Ascending aorta (tissue), 2 donors: ENCODE results near the gene NRXN3. TPM values are rescaled to one million over a fixed set of nuclear protein-coding genes. Genes with fewer than 3 reads are reported as not detected.
"Not testable (repeated sequence)": the region's sequence is repeated elsewhere in the genome, so short reads cannot be mapped to it uniquely, and the experiment has no call there.

Experiments used
- DNase-seq, 2 donors: peaks; one replicate each; pipeline ENCODE4 v3.0.0-alpha.2; 2019; ENCODE audit warnings: low spot score in 2 of 2
- H3K27ac ChIP-seq, 2 donors: fragments of 200-600 bp; sonication (generic); one replicate each; pipeline ENCODE4 v1.5.1; 2016 to 2017; ENCODE audit warnings: mild to moderate bottlenecking in 1 of 2
- H3K27me3 ChIP-seq: fragments of 200-600 bp; sonication (generic); one replicate; pipeline ENCODE4 v1.5.1; 2017
- H3K36me3 ChIP-seq, 2 donors: fragments of 200-600 bp; sonication (generic); one replicate each; pipeline ENCODE4 v1.5.1; 2016
- H3K4me1 ChIP-seq, 2 donors: fragments of 200-600 bp; sonication (generic); one replicate each; pipeline ENCODE4 v1.5.1; 2016 to 2017; ENCODE audit warnings: mild to moderate bottlenecking in 1 of 2
- H3K4me3 ChIP-seq, 2 donors: fragments of 200-600 bp; sonication (generic); one replicate each; pipeline ENCODE4 v1.5.1; 2016 to 2017; ENCODE audit warnings: mild to moderate bottlenecking in 1 of 2
- H3K9me3 ChIP-seq, 2 donors: fragments of 200-600 bp; sonication (generic); one replicate each; pipeline ENCODE4 v1.5.1; 2016
- intact Hi-C: fragments of 100-400 bp; cut with DNase I; formaldehyde crosslinking; loops from one replicate; pipeline ENCODE4 v1.15.1; 2023
- total RNA-seq: library from RNA; depleted of rRNA; stranded (reverse); fragments of >200 nt; gene quantifications from one replicate; pipeline ENCODE4 v1.1.0, GENCODE V29; 2016
- TF ChIP-seq, protein P1 (sequence below), 3 experiments: fragments of 200-600 bp in 2 of 3; fragments of 450-650 bp in 1 of 3; sonication (generic) in 2 of 3; IDR thresholded peaks; one replicate each; pipeline ENCODE4 v1.5.1; 2016 to 2019; ENCODE audit warnings: antibody characterized with exemption in 3 of 3, mild to moderate bottlenecking in 1 of 3, moderate library complexity in 1 of 3

NRXN3 gene
- total RNA-seq, 1 donor from 2014 or later: 21.0 TPM

DNA sequence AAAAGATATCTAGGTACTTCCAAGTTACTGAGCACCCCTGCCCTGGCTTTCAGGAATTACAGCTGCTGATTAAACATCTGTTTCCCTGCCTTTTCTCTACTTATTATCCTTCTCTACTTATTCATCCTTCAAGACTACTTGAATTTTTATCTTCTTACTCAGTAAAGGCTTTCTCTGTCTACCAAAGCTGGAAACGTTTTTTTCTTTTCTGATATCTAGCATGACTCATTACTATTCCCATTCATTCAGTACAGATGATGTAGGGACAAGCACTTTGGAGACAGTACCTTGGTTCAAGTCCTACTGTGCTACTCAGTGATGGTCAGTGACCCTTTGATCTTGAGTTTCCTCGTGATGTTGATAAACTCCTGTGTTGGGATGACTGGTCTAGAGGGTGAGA lies 848.7 kb downstream of the NRXN3 start:
- Histone ChIP-seq H3K4me1 (no peaks in the 10 kb centered on the region), H3K4me3 (no peak overlapping the region), H3K9me3 (no peaks in the 10 kb centered on the region), H3K36me3 (no peaks in the 10 kb centered on the region), H3K27me3 (no peaks in the 10 kb centered on the region), H3K27ac (no peak overlapping the region)
- DNase-seq: no peak
- intact Hi-C loops: no loop called here
- TF ChIP-seq, protein P1, sequence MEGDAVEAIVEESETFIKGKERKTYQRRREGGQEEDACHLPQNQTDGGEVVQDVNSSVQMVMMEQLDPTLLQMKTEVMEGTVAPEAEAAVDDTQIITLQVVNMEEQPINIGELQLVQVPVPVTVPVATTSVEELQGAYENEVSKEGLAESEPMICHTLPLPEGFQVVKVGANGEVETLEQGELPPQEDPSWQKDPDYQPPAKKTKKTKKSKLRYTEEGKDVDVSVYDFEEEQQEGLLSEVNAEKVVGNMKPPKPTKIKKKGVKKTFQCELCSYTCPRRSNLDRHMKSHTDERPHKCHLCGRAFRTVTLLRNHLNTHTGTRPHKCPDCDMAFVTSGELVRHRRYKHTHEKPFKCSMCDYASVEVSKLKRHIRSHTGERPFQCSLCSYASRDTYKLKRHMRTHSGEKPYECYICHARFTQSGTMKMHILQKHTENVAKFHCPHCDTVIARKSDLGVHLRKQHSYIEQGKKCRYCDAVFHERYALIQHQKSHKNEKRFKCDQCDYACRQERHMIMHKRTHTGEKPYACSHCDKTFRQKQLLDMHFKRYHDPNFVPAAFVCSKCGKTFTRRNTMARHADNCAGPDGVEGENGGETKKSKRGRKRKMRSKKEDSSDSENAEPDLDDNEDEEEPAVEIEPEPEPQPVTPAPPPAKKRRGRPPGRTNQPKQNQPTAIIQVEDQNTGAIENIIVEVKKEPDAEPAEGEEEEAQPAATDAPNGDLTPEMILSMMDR (IDR thresholded peaks at IDR 0.05): no peak

DNA sequence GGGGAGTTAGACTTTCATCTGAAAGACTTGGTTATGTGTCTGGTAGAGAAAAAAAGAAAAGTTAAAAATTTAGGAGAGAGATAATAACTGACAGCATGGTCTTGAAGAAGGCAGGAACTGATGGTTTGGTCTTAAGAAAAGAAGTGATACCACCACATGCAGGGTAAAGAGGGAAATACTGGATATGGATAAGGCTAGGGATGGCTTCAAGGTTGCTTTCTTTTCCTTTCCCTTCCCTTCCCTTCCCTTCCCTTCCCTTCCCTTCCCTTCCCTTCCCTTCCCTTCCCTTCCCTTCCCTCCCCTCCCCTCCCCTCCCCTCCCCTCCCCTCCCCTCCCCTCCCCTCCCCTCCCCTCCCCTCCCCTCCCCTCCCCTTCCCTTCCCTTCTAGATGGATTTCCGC lies 849.7 kb downstream of the NRXN3 start:
- H3K4me3 ChIP-seq, H3K27me3 ChIP-seq, H3K4me1 ChIP-seq, H3K27ac ChIP-seq, H3K9me3 ChIP-seq, intact Hi-C loops, DNase-seq, H3K36me3 ChIP-seq: not testable (repeated sequence)

DNA sequence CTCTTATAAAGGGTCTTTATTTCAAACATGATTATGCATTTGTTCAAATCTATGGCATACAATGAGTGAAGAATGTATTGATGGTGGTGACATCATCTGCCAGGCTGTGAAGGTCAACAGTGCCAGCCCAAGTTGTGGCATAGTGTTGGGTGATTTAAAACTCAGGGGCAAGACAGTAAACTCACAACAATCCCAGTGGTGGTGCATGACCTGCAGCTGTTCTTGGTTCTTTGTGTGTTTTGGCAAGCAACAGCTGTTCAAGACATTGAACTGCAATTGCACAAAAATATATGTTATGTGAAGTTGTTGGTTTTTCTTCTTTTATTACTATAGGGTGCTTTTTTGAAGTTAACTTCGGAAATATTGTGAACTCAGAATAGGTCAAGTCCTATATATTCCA lies 851.6 kb downstream of the NRXN3 start:
- no peak for DNase-seq
- TF ChIP-seq, protein P1 (IDR thresholded peaks at IDR 0.05): no peak
- intact Hi-C loops: no loop called here
- no peaks in the 10 kb centered on the region for H3K36me3 ChIP-seq
- H3K27me3 ChIP-seq: no peaks in the 10 kb centered on the region
- no peak overlapping the region for H3K4me3 ChIP-seq
- H3K4me1 ChIP-seq: no peaks in the 10 kb centered on the region
- H3K27ac ChIP-seq: no peak overlapping the region
- peaks cover 0 to 4% of the 10 kb centered on the region in 2 donors for H3K9me3 ChIP-seq

DNA sequence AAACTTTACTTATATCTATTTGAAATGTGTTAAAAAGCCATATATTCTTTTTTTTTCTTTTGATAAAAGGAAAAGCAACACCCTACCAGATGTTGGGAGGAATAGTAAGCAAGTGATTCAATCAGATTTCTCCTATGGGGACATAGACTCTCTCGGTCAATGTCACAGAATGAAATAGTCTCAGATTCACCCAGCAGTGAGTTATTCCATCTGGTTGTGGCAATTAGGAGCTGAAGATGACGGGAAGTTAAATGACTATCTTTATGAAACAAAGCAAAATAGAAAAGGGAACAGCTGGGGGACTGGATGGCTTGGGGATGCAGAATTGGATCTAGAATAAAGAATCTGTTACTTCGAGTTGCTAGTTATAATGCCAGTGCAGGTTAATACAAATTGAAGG lies 857.0 kb downstream of the NRXN3 start:
- H3K27ac ChIP-seq: no peak overlapping the region
- TF ChIP-seq, protein P1 (IDR thresholded peaks at IDR 0.05): no peak
- intact Hi-C loops: no loop called here

DNA sequence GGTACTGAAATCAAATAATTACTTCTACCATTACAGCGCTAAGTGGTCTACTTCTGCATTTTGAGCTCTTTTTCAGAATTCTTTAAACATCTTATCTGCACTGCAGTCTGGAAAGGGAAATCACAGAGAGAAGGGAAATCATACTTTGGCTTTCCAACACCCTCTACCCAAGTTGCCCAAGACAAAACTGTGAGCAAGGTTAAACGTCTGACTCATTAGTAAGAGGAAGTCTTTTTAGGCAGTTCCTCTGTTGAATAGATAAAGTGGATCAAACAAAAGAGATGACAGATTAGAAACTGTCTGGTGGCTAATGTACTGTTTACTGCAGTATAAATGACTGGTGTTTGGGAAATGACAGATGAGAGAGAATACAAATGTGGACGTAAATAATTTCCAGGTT lies 858.1 kb downstream of the NRXN3 start:
- no peak overlapping the region for H3K4me3 ChIP-seq
- DNase-seq: no peak
- TF ChIP-seq, protein P1 (IDR thresholded peaks at IDR 0.05): no peak
- H3K36me3 ChIP-seq: no peaks in the 10 kb centered on the region
- no peaks in the 10 kb centered on the region for H3K4me1 ChIP-seq
- H3K27me3 ChIP-seq: no peaks in the 10 kb centered on the region
- H3K9me3 ChIP-seq: peaks cover 0 to 4% of the 10 kb centered on the region in 2 donors
- H3K27ac ChIP-seq: no peak overlapping the region
- intact Hi-C loops: no loop called here

More for the DNA sequence above, 857.0 kb downstream of the NRXN3 start:
- H3K4me3 ChIP-seq: no peak overlapping the region
- no peaks in the 10 kb centered on the region for H3K4me1 ChIP-seq
- no peaks in the 10 kb centered on the region for H3K36me3 ChIP-seq
- no peak for DNase-seq
- H3K9me3 ChIP-seq: peaks cover 0 to 4% of the 10 kb centered on the region in 2 donors
- no peaks in the 10 kb centered on the region for H3K27me3 ChIP-seq

DNA sequence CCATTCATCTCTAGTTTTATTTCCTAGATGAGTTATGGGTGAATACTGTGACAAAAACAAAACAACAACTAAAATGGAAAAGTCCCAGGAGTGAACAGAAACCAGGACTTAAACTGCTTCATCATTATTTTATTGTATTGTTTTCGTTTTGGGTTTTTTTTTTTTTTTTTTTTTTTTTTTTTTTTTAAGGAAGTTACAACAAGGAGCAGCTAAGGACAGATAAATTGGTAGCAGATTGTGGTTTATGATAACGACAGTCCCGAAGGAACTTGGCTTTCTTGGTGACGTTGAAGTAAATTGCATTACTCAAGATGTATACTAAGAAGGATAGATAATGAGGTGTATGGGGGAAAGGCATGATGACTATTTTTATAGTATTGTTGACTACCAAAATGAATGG lies 866.3 kb downstream of the NRXN3 start:
- Histone ChIP-seq H3K27ac (no peak overlapping the region), H3K9me3 (peaks cover 0 to 6% of the 10 kb centered on the region in 2 donors), H3K27me3 (no peaks in the 10 kb centered on the region), H3K4me1 (no peaks in the 10 kb centered on the region), H3K4me3 (no peak overlapping the region), H3K36me3 (no peaks in the 10 kb centered on the region)
- DNase-seq: no peak
- intact Hi-C loops: no loop called here
- TF ChIP-seq, protein P1 (IDR thresholded peaks at IDR 0.05): no peak
